H1 (cell line): ENCODE measurements around the gene CLVS2. TPM values are rescaled to one million over a fixed set of nuclear protein-coding genes. Genes with fewer than 3 reads are reported as not detected.

ENCODE experiments used
- CTCF ChIA-PET: fragments of 300-600 bp; sonication (Branson Sonifier 250); formaldehyde crosslinking; loops from one replicate; lab custom pipeline; 2021; ENCODE audit not compliant: partially characterized antibody; lab: Charles Lee
- POLR2A ChIA-PET: fragments of 300-600 bp; sonication (Branson Sonifier 250); formaldehyde crosslinking; loops from one replicate; lab custom pipeline; 2021; ENCODE audit warnings: inconsistent platforms; ENCODE audit not compliant: partially characterized antibody; lab: Charles Lee
- DNase-seq, 2 experiments: peaks; one replicate each; pipeline versions ENCODE4 v3.0.0 to v3.0.0-alpha.2; 2010 to 2022; ENCODE audit warnings: low spot score in 2 of 2, low read depth in 1 of 2, mixed read lengths in 1 of 2
- FAIRE-seq: peaks from 2 replicates; lab custom pipeline; 2011; peaks lifted over from hg19 to GRCh38; lab: Jason Lieb, UNC
- H2AFZ ChIP-seq: 2 replicates; pipeline ENCODE4 v1.8.1; 2012; ENCODE audit warnings: low read length, inconsistent platforms
- H2AK5ac ChIP-seq: 2 replicates; pipeline ENCODE4 v1.6.1; 2013; ENCODE audit warnings: low read depth, low read length
- H2BK120ac ChIP-seq: replicated peaks from 2 replicates; pipeline ENCODE3; 2013; ENCODE audit warnings: low read depth, low read length, inconsistent platforms
- H2BK12ac ChIP-seq: 2 replicates; pipeline ENCODE4 v1.6.1; 2013; ENCODE audit warnings: low read depth, low read length
- H2BK15ac ChIP-seq: 2 replicates; pipeline ENCODE4 v1.6.1; 2013; ENCODE audit warnings: low read length
- H2BK20ac ChIP-seq: 2 replicates; pipeline ENCODE4 v1.6.1; 2013; ENCODE audit warnings: low read length
- H2BK5ac ChIP-seq: 2 replicates; pipeline ENCODE4 v1.6.1; 2013; ENCODE audit warnings: low read depth, low read length
- H3K14ac ChIP-seq: 2 replicates; pipeline ENCODE4 v1.6.1; 2013; ENCODE audit warnings: inconsistent platforms; ENCODE audit not compliant: insufficient read length
- H3K18ac ChIP-seq: 2 replicates; pipeline ENCODE4 v1.6.1; 2013; ENCODE audit warnings: low read length; ENCODE audit errors: extremely low read depth
- H3K23ac ChIP-seq: 2 replicates; pipeline ENCODE4 v1.6.1; 2013; ENCODE audit warnings: inconsistent platforms; ENCODE audit not compliant: insufficient read length
- H3K23me2 ChIP-seq: 2 replicates; pipeline ENCODE4 v1.6.1; 2013; ENCODE audit warnings: low read depth, low read length
- H3K27ac ChIP-seq: 2 replicates; pipeline ENCODE4 v1.6.1; 2011; ENCODE audit warnings: low read depth, low read length, inconsistent platforms
- H3K27me3 ChIP-seq, 4 experiments: replicated peaks in 1 of 4; 1 replicate in 1 of 4; 2 replicates in 3 of 4; pipeline versions ENCODE4 v1.6.1 to v1.8.1; 2011 to 2013; ENCODE audit warnings: low read length in 3 of 4, mild to moderate bottlenecking in 3 of 4, inconsistent platforms in 2 of 4, mixed read lengths in 2 of 4, moderate library complexity in 1 of 4; ENCODE audit not compliant: control insufficient read depth in 3 of 4, insufficient read depth in 3 of 4; ENCODE audit errors: extremely low read depth in 1 of 4
- H3K36me3 ChIP-seq, 4 experiments: 2 replicates each; pipeline versions ENCODE4 v1.6.1 to v1.8.1; 2011 to 2013; ENCODE audit warnings: mild to moderate bottlenecking in 4 of 4, low read length in 3 of 4, moderate library complexity in 2 of 4, control low read depth in 1 of 4, inconsistent platforms in 1 of 4; ENCODE audit not compliant: insufficient read depth in 4 of 4, control insufficient read depth in 2 of 4
- H3K4ac ChIP-seq: replicated peaks from 2 replicates; pipeline ENCODE3; 2013; ENCODE audit warnings: low read length, low read depth, mixed read lengths, inconsistent platforms; ENCODE audit not compliant: insufficient read length
- H3K4me1 ChIP-seq, 4 experiments: replicated peaks in 1 of 4; 1 replicate in 1 of 4; 2 replicates in 3 of 4; pipeline versions ENCODE4 v1.6.1 to v1.8.1; 2011 to 2013; ENCODE audit warnings: low read length in 3 of 4, inconsistent platforms in 2 of 4, mixed read lengths in 1 of 4; ENCODE audit not compliant: insufficient read depth in 4 of 4, control insufficient read depth in 3 of 4
- H3K4me2 ChIP-seq, 2 experiments: 2 replicates each; pipeline versions ENCODE4 v1.6.1 to v1.8.1; 2011 to 2013; ENCODE audit warnings: low read depth in 2 of 2, low read length in 2 of 2, control low read depth in 1 of 2, inconsistent platforms in 1 of 2, mild to moderate bottlenecking in 1 of 2; ENCODE audit not compliant: insufficient read depth in 1 of 2
- H3K4me3 ChIP-seq, 4 experiments: fragments of 200-600, 300-600 bp in 1 of 4; sonication (generic), shearing (Covaris generic), sonication (Bioruptor Twin) in 1 of 4; 2 replicates each; pipeline versions ENCODE4 v1.5.1 to v1.8.1; 2011 to 2016; ENCODE audit warnings: low read length in 4 of 4, low read depth in 3 of 4, control low read depth in 2 of 4, inconsistent platforms in 2 of 4, mild to moderate bottlenecking in 2 of 4, mixed read lengths in 1 of 4, moderate library complexity in 1 of 4; ENCODE audit not compliant: insufficient read depth in 2 of 4; ENCODE audit errors: extremely low read depth in 1 of 4
- H3K56ac ChIP-seq: replicated peaks from 2 replicates; pipeline ENCODE3; 2013; ENCODE audit warnings: low read depth, mild to moderate bottlenecking, mixed read lengths, low read length, inconsistent platforms; ENCODE audit not compliant: insufficient read length
- H3K79me1 ChIP-seq: 2 replicates; pipeline ENCODE4 v1.6.1; 2013; ENCODE audit warnings: low read depth, low read length, control low read depth
- H3K79me2 ChIP-seq, 2 experiments: 2 replicates each; pipeline versions ENCODE4 v1.6.1 to v1.8.1; 2012 to 2013; ENCODE audit warnings: low read length in 2 of 2, mild to moderate bottlenecking in 2 of 2, inconsistent platforms in 1 of 2; ENCODE audit not compliant: insufficient read depth in 2 of 2, control insufficient read depth in 1 of 2
- H3K9ac ChIP-seq, 4 experiments: replicated peaks in 1 of 4; 1 replicate in 1 of 4; 2 replicates in 3 of 4; pipeline versions ENCODE4 v1.6.1 to v1.8.1; 2011 to 2013; ENCODE audit warnings: low read depth in 3 of 4, low read length in 3 of 4, control low read depth in 2 of 4, mild to moderate bottlenecking in 2 of 4, moderate library complexity in 2 of 4, inconsistent platforms in 1 of 4; ENCODE audit errors: extremely low read depth in 1 of 4
- H3K9me3 ChIP-seq, 2 experiments: 2 replicates each; pipeline versions ENCODE4 v1.6.1 to v1.8.1; 2012 to 2013; ENCODE audit warnings: mild to moderate bottlenecking in 2 of 2, moderate library complexity in 2 of 2, control low read depth in 1 of 2, inconsistent platforms in 1 of 2, low read depth in 1 of 2, low read length in 1 of 2, mixed read lengths in 1 of 2; ENCODE audit not compliant: insufficient read depth in 2 of 2
- H4K20me1 ChIP-seq, 2 experiments: replicated peaks in 1 of 2; 2 replicates each; pipeline versions ENCODE3 to v1.8.1; 2011 to 2013; ENCODE audit warnings: inconsistent platforms in 2 of 2, low read length in 2 of 2, mild to moderate bottlenecking in 1 of 2; ENCODE audit not compliant: insufficient read depth in 2 of 2, control insufficient read depth in 1 of 2
- H4K5ac ChIP-seq: 2 replicates; pipeline ENCODE4 v1.6.1; 2013; ENCODE audit warnings: low read length, low read depth, mixed read lengths, inconsistent platforms; ENCODE audit not compliant: insufficient read length
- H4K8ac ChIP-seq: 2 replicates; pipeline ENCODE4 v1.8.0; 2013; ENCODE audit warnings: mild to moderate bottlenecking, moderate library complexity, low read length, inconsistent platforms; ENCODE audit not compliant: insufficient read depth; ENCODE audit errors: extremely low read depth
- H4K91ac ChIP-seq: replicated peaks from 2 replicates; pipeline ENCODE3; 2013; ENCODE audit warnings: low read length, mixed read lengths, inconsistent platforms; ENCODE audit not compliant: insufficient read length
- E2F6 ChIP-seq: IDR thresholded peaks from 2 replicates; pipeline ENCODE4 v1.6.1; 2012; ENCODE audit warnings: inconsistent platforms
- EP300 ChIP-seq, 2 experiments: IDR thresholded peaks; 1 replicate in 1 of 2; 2 replicates in 1 of 2; pipeline ENCODE4 v1.6.1; 2011 to 2012; ENCODE audit warnings: low read depth in 2 of 2, low read length in 2 of 2, mild to moderate bottlenecking in 2 of 2, borderline replicate concordance in 1 of 2, inconsistent platforms in 1 of 2, moderate library complexity in 1 of 2
- MAFK ChIP-seq: IDR thresholded peaks from 2 replicates; pipeline ENCODE4 v1.6.1; 2012; ENCODE audit warnings: low read depth, mild to moderate bottlenecking, improper control_type of control experiment, low read length
- NANOG ChIP-seq: IDR thresholded peaks from 2 replicates; pipeline ENCODE4 v1.6.1; 2011; ENCODE audit warnings: low read length, low read depth, mild to moderate bottlenecking, inconsistent platforms; ENCODE audit not compliant: insufficient read depth, poor library complexity, severe bottlenecking
- PHF8 ChIP-seq: fragments of 200-600 bp; sonication (generic); conservative IDR thresholded peaks from 2 replicates; pipeline ENCODE4 v1.7.1; 2012; ENCODE audit warnings: low read depth, mild to moderate bottlenecking, inconsistent platforms, low read length, moderate library complexity
- RFX5 ChIP-seq: IDR thresholded peaks from 2 replicates; pipeline ENCODE4 v1.6.1; 2011; ENCODE audit warnings: low read depth, low read length, improper control_type of control experiment, borderline replicate concordance
- RXRA ChIP-seq: IDR thresholded peaks from 2 replicates; pipeline ENCODE4 v1.6.1; 2011; ENCODE audit warnings: low read depth, mild to moderate bottlenecking, low read length, moderate library complexity; ENCODE audit not compliant: insufficient read depth
- SUZ12 ChIP-seq: fragments of 200-600 bp; sonication (generic); IDR thresholded peaks from 2 replicates; pipeline ENCODE4 v1.6.1; 2012; ENCODE audit warnings: mild to moderate bottlenecking, inconsistent platforms, low read length, moderate library complexity, mixed read lengths
- WGBS, 2 experiments: shearing (Covaris generic) in 1 of 2; methylation state at CpG; one replicate each; pipeline versions ENCODE4 v1.1.6 to v1.1.7; 2013 to 2015; ENCODE audit warnings: low lambda C conversion rate in 2 of 2, mixed read lengths in 2 of 2, inconsistent platforms in 1 of 2, low coverage in 1 of 2, missing lambda C conversion rate in 1 of 2; ENCODE audit not compliant: insufficient replicate concordance in 2 of 2, insufficient coverage in 1 of 2, insufficient read length in 1 of 2; ENCODE audit errors: extremely low coverage in 1 of 2, missing lambda C conversion rate in 1 of 2; 5-methylcytosine and 5-hydroxymethylcytosine counted together
- polyA plus RNA-seq, 7 experiments: library from polyadenylated mRNA; depleted of rRNA in 3 of 7; stranded (reverse) in 5 of 7; unstranded in 2 of 7; fragments of >200 nt in 5 of 7; fragments of 200-250 nt in 2 of 7; gene quantifications; 1 replicate in 5 of 7; 2 replicates in 1 of 7; 4 replicates in 1 of 7; pipeline versions ENCODE4 v1.2.1 to v1.2.3, GENCODE V29; 2011 to 2013; ENCODE audit warnings: missing spikeins in 2 of 7, mixed read lengths in 2 of 7
- total RNA-seq: library from RNA; stranded (reverse); fragmentation: NEBNext Ultra II Directional; extraction: Animal tissue kit (Norgen Biotek cat#: 25700); gene quantifications from 2 replicates; pipeline ENCODE4 v1.2.1, GENCODE V29; 2021

CLVS2 gene
- total and polyA plus RNA-seq, 2 of the 8 experiments (the other 6 are each of a cell fraction or from before 2014, with no cell fraction given), result 0.30 to 0.73 TPM

DNA sequence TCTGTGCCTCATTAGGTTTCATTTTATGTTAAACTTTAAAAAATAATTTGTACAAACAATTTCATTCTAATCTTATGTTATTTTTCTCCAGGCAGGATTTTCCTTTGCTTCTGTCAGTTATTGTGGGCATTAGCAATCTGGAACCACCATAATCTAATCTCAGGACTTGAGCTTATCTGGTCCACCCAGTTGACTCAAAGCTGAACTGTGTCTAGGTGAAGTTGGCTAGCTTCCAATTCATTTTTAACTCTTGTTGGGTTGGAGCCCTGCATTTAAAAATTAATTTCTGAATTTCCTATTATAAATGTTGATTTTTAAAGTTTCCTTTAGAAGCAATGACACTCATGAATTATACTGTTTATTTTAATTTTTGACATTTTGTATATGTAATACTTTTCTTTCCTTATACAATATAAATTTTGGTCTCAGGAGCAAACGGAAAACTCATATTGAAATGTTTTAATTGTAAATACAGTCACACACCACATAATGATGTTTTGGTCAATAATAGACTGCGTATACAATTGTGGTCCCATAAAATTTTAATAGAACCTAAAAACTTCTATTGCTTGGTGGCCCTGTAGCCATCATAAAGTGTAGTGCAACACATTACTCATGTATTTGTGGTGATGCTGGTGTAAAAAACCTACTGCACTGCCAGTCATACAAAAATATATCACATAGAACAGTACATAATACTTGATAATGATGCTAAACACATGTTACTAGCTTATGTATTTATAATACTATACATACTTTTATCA is 121.3 kb downstream of the CLVS2 start:
- 92% methylated on average over 2 of the region's 2 CpGs; no CpG with 5 or more reads in 1 of the 2 experiments for WGBS, 2 experiments
- Histone ChIP-seq H3K4me2 (no peak overlapping the region), H4K5ac (no peak overlapping the region), H3K14ac (no peak overlapping the region), H2AK5ac (no peak overlapping the region), H3K4me3 (no peak overlapping the region), H3K4me1 (no peaks in the 10 kb centered on the region), H3K27ac (no peak overlapping the region), H3K36me3 (no peaks in the 10 kb centered on the region), H3K56ac (no peak overlapping the region), H2BK12ac (no peak overlapping the region), H3K18ac (no peak overlapping the region), H2BK120ac (no peak overlapping the region)
- no peak for DNase-seq
- no peak for TF ChIP-seq RFX5
- TF ChIP-seq E2F6, result no peak
- no peak for TF ChIP-seq RXRA
- no peak for TF ChIP-seq MAFK
- TF ChIP-seq SUZ12, result no peak
- no peak for TF ChIP-seq PHF8
- TF ChIP-seq NANOG, result no peak
- TF ChIP-seq EP300 (IDR thresholded peaks at IDR 0.05; ENCODE audit: borderline replicate concordance in 1 of 2, low read depth in 2 of 2, low read length in 2 of 2), result no peak
- TF ChIP-seq, all 59 proteins: peak for 0
- Histone ChIP-seq H3K9ac (no peak overlapping the region), H4K91ac (no peak overlapping the region), H4K8ac (no peak overlapping the region), H3K27me3 (no peaks in the 10 kb centered on the region), H3K23me2 (no peaks in the 10 kb centered on the region), H2BK5ac (no peak overlapping the region), H4K20me1 (no peaks in the 10 kb centered on the region), H2AFZ (no peak overlapping the region), H2BK15ac (no peak overlapping the region), H3K23ac (no peak overlapping the region), H3K79me2 (no peaks in the 10 kb centered on the region), H3K4ac (no peak overlapping the region), H2BK20ac (no peak overlapping the region), H3K79me1 (no peaks in the 10 kb centered on the region), H3K9me3 (no peaks in the 10 kb centered on the region)
- ChIA-PET POLR2A (no interaction called here), CTCF (interaction anchor here (1.2 kb wide), 1 partner anchor 10 kb away, joined by 6 read pairs; no protein-coding TSS in a partner anchor)
- FAIRE-seq, result no peak
